Fibroblast of lung (primary cell): Measurements from ENCODE around the gene MTHFD2L.

Experiments used
- EZH2 ChIP-seq: IDR thresholded peaks from 2 replicates; pipeline ENCODE4 v1.5.1; 2012; ENCODE audit warnings: low read length, control low read depth, mild to moderate bottlenecking; ENCODE audit errors: missing control alignments
- TF ChIP-seq, protein P1 (sequence below), 2 donors: IDR thresholded peaks in 1 of 2; conservative IDR thresholded peaks in 1 of 2; 1 replicate in 1 of 2; 2 replicates in 1 of 2; pipeline ENCODE4 v1.5.1; 2011 to 2012; ENCODE audit warnings: low read length in 2 of 2, control low read depth in 1 of 2, inconsistent platforms in 1 of 2, low read depth in 1 of 2, mild to moderate bottlenecking in 1 of 2

- no peak for TF ChIP-seq EZH2
- TF ChIP-seq, protein P1, sequence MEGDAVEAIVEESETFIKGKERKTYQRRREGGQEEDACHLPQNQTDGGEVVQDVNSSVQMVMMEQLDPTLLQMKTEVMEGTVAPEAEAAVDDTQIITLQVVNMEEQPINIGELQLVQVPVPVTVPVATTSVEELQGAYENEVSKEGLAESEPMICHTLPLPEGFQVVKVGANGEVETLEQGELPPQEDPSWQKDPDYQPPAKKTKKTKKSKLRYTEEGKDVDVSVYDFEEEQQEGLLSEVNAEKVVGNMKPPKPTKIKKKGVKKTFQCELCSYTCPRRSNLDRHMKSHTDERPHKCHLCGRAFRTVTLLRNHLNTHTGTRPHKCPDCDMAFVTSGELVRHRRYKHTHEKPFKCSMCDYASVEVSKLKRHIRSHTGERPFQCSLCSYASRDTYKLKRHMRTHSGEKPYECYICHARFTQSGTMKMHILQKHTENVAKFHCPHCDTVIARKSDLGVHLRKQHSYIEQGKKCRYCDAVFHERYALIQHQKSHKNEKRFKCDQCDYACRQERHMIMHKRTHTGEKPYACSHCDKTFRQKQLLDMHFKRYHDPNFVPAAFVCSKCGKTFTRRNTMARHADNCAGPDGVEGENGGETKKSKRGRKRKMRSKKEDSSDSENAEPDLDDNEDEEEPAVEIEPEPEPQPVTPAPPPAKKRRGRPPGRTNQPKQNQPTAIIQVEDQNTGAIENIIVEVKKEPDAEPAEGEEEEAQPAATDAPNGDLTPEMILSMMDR (conservative IDR thresholded peaks at IDR 0.05 in 1 of 2, IDR thresholded peaks at IDR 0.05 in 1 of 2; ENCODE audit: low read depth in 1 of 2, low read length in 2 of 2) = no peak
Observed at GRCh38 chr4:74279716-74280115, 121.8 kb downstream of the MTHFD2L start.
